Mucosa of descending colon (tissue), 3 donors: ENCODE data around the gene BCHE. TPM values are rescaled to one million over a fixed set of nuclear protein-coding genes. Genes with fewer than 3 reads are reported as not detected.
A peak's percentile ranks its signal among the peaks of the same experiment; 100 is the strongest.

Experiments
- ATAC-seq: fragments of 200-7000 bp; cut with Tn5 transposase; one replicate; pipeline ENCODE4 v1.9.1; 2020; ENCODE audit warnings: mild to moderate bottlenecking, moderate library complexity
- DNase-seq, 3 donors: peaks; one replicate each; pipeline ENCODE4 v3.0.0-alpha.2; 2020
- H3K36me3 ChIP-seq: fragments of 200-600 bp; one replicate; pipeline ENCODE4 v1.8.0; 2021; ENCODE audit warnings: low read depth, mild to moderate bottlenecking
- H3K4me1 ChIP-seq: fragments of 200-600 bp; one replicate; pipeline ENCODE4 v1.8.0; 2021; ENCODE audit warnings: low read depth, mild to moderate bottlenecking
- H3K4me3 ChIP-seq: fragments of 200-600 bp; one replicate; pipeline ENCODE4 v1.8.0; 2021; ENCODE audit warnings: mild to moderate bottlenecking
- H3K9me3 ChIP-seq: fragments of 200-600 bp; one replicate; pipeline ENCODE4 v1.8.0; 2021; ENCODE audit warnings: mild to moderate bottlenecking
- CTCF ChIP-seq: fragments of 200-600 bp; IDR thresholded peaks from one replicate; pipeline ENCODE4 v1.8.0; 2022; ENCODE audit warnings: antibody characterized with exemption, mild to moderate bottlenecking
- intact Hi-C, 2 donors: fragments of 100-400 bp; cut with DNase I in 1 of 2; cut with micrococcal nuclease in 1 of 2; formaldehyde crosslinking; loops; one replicate each; pipeline versions ENCODE4 v1.11.0 to v1.11.1; 2022; cut with DNase I, micrococcal nuclease
- long read RNA-seq, 2 donors: library from polyadenylated mRNA; unstranded; transcript quantifications; one replicate each; pipeline ENCODE4 v2.0.0, GENCODE V29; 2019 to 2021
- total RNA-seq, 3 donors: library from RNA; stranded (reverse); fragmentation: NEBNext Ultra II Directional in 2 of 3; extraction: Animal tissue kit (Norgen Biotek cat#: 25700) in 2 of 3; gene quantifications; one replicate each; pipeline versions ENCODE4 v1.2.1 to v1.2.4, GENCODE V29; 2021 to 2023
- donor health status: DM: no; HTN: no; CAD: no; lungs with moderate emphysema.
- donor health status: DM: no; HTN: no; CAD: no.
- donor health status: DM: no; HTN: yes; CAD: no.

BCHE gene
- total RNA-seq = 10 to 100 TPM in 1 of 3 donors, 1 to 10 TPM in 2; 1.2 to 26.6 (median 3.1) TPM
- long read RNA-seq, donor 1, transcript BCHE-201 (4 exons, 2,454 nt) = major isoform, 20 of 27 reads
- long read RNA-seq, donor 1, partial matches to known transcripts = 1 of 27 reads
- long read RNA-seq, donor 1, other reads (novel, unspliced or antisense) = 4 of 27 reads
- long read RNA-seq, donor 2, partial matches to known transcripts = 1 of 3 reads
- long read RNA-seq, donor 2, other reads (novel, unspliced or antisense) = 0 of 3 reads

DNA sequence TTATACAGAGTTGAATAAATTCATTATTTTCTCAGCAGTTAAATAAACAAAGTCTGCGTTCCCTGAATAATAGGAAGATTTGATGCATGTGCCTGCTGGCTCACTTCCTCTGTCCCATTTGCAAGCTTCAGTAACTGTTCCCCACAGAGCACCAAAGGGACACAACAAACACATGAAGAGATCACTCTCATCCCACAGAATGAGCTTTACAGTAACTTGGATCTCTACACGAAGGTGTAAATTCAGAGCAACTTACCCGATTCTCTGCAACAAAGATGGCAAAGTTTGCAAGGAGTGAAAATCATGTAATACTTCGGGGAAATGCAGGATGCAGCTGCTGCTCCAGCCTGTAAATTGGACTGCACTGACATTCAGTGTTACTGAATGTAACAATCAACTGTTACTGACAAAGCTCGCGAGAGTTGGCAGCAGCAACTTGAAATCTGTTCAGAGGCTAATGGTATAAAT, at the start of gene BCHE:
BCHE (minus strand) TSS at position 366 of the 468 bp plus-strand sequence. CDS start 6,390 bp downstream, outside the sequence.
- no peaks in the 10 kb centered on the region for H3K9me3 ChIP-seq
- no peak within 1 kb of the TSS for H3K4me3 ChIP-seq
- DNase-seq (peak in 1 of 3 donors; percentile 14), ATAC-seq (no peak)
- no peaks in the 10 kb centered on the region for H3K36me3 ChIP-seq
- no peak for TF ChIP-seq CTCF
- intact Hi-C loops = no loop called here
- H3K4me1 ChIP-seq = no peaks in the 10 kb centered on the region

GRCh38 chr3:165885558-165886270, 48.5 kb upstream of the BCHE start:
- TF ChIP-seq CTCF = no peak
- Histone ChIP-seq H3K4me3 (no peak overlapping the region), H3K9me3 (no peaks in the 10 kb centered on the region), H3K36me3 (no peaks in the 10 kb centered on the region), H3K4me1 (no peaks in the 10 kb centered on the region)
- DNase-seq (no peak), ATAC-seq (no peak)
- intact Hi-C loops = no loop called here

DNA sequence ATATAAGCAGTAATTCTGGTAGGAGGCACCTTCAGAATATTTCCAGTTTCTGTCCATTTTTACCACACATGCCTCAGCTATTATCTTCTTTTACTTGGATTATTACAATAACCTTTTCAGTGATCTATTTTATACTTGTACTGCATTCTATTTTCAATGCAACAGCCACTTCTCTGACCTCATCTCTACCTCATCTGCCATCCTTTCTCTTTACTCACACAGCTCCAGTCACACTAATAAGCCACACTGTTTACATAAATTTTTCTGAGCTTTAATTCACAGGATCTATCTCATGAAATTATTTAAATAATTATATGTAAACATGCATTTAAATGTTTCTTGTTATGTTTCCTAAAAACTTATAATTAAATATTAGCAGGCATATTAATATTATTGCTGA, 47.3 kb upstream of the BCHE start:
- Histone ChIP-seq H3K36me3 (no peaks in the 10 kb centered on the region), H3K4me3 (no peak overlapping the region), H3K4me1 (no peaks in the 10 kb centered on the region), H3K9me3 (no peaks in the 10 kb centered on the region)
- no peak for TF ChIP-seq CTCF
- intact Hi-C loops = no loop called here
- ATAC-seq = no peak
- DNase-seq = no peak

GRCh38 chr3:165883863-165884478, 46.7 kb upstream of the BCHE start:
- no peaks in the 10 kb centered on the region for H3K36me3 ChIP-seq
- ATAC-seq = no peak
- intact Hi-C loops = no loop called here
- TF ChIP-seq CTCF = no peak
- H3K4me1 ChIP-seq = no peaks in the 10 kb centered on the region
- H3K4me3 ChIP-seq = no peak overlapping the region
- no peak for DNase-seq
- H3K9me3 ChIP-seq = no peaks in the 10 kb centered on the region

DNA sequence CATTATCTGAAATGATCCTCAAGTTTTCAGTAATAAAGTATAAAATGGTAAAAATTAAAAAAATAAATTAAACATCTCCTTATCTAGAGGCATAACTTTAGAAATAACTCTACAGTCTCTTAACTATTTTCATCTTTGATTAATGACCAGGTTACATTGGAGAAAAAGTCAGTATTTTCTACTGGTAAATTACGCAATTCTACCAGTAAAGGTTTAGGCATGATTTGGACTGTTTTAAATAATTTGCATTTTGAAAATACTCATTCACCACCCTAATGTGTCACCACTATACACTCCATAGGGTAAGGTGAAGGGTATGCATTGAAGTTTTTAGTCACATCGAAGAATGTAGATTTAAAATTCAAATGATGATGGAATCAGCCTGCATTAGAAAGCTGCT, 45.9 kb upstream of the BCHE start:
- Histone ChIP-seq H3K4me1 (no peaks in the 10 kb centered on the region), H3K9me3 (no peaks in the 10 kb centered on the region), H3K4me3 (no peak overlapping the region), H3K36me3 (no peaks in the 10 kb centered on the region)
- intact Hi-C loops = no loop called here
- ATAC-seq = no peak
- DNase-seq = no peak
- no peak for TF ChIP-seq CTCF
